Endodermal cell (in vitro differentiated cells): ENCODE results near the gene YEATS4. TPM values are rescaled to one million over a fixed set of nuclear protein-coding genes. Genes with fewer than 3 reads are reported as not detected.

ENCODE experiments used
- DNase-seq: peaks from one replicate; pipeline ENCODE4 v3.0.0-alpha.2; 2017
- H3K27ac ChIP-seq: 2 replicates; pipeline ENCODE4 v1.5.1; 2013; ENCODE audit warnings: mild to moderate bottlenecking, low read depth, low read length, moderate library complexity
- H3K27me3 ChIP-seq: 2 replicates; pipeline ENCODE4 v1.6.1; 2013; ENCODE audit warnings: mild to moderate bottlenecking, low read length, moderate library complexity; ENCODE audit not compliant: insufficient read depth, control insufficient read depth, poor library complexity, severe bottlenecking
- H3K36me3 ChIP-seq: 2 replicates; pipeline ENCODE4 v1.7.0; 2013; ENCODE audit warnings: mild to moderate bottlenecking, low read length, moderate library complexity; ENCODE audit not compliant: control insufficient read depth, insufficient read depth
- H3K4me1 ChIP-seq: one replicate; pipeline ENCODE4 v1.7.0; 2013; ENCODE audit warnings: low read length; ENCODE audit not compliant: control insufficient read depth, insufficient read depth
- H3K4me3 ChIP-seq: 2 replicates; pipeline ENCODE4 v1.5.1; 2013; ENCODE audit warnings: mild to moderate bottlenecking, low read length, moderate library complexity
- H3K9ac ChIP-seq: 2 replicates; pipeline ENCODE4 v1.6.1; 2013; ENCODE audit warnings: mild to moderate bottlenecking, low read length, moderate library complexity; ENCODE audit not compliant: poor library complexity, severe bottlenecking; ENCODE audit errors: extremely low read depth
- H3K9me3 ChIP-seq: 2 replicates; pipeline ENCODE4 v1.6.1; 2013; ENCODE audit warnings: mild to moderate bottlenecking, low read length, moderate library complexity; ENCODE audit not compliant: control insufficient read depth
- H3K27ac Mint-ChIP-seq: 2 replicates; pipeline ENCODE4 v1.8.0; 2020; ENCODE audit warnings: mixed read lengths
- H3K27me3 Mint-ChIP-seq: 2 replicates; pipeline ENCODE4 v1.8.0; 2021; ENCODE audit warnings: mild to moderate bottlenecking, mixed read lengths; ENCODE audit not compliant: insufficient read depth
- H3K36me3 Mint-ChIP-seq: 2 replicates; pipeline ENCODE4 v1.8.0; 2020; ENCODE audit warnings: low read depth, mixed read lengths
- H3K4me1 Mint-ChIP-seq: 2 replicates; pipeline ENCODE4 v1.8.0; 2020; ENCODE audit warnings: mixed read lengths
- H3K4me3 Mint-ChIP-seq: 2 replicates; pipeline ENCODE4 v1.8.0; 2020; ENCODE audit warnings: mild to moderate bottlenecking, moderate library complexity, mixed read lengths
- H3K9me3 Mint-ChIP-seq: 2 replicates; pipeline ENCODE4 v1.8.0; 2020; ENCODE audit warnings: mild to moderate bottlenecking, mixed read lengths
- WGBS, 2 experiments: methylation state at CpG; one replicate each; pipeline versions ENCODE4 v1.1.5 to v1.1.7; 2013; ENCODE audit warnings: missing lambda C conversion rate in 2 of 2, mixed read lengths in 1 of 2; ENCODE audit not compliant: insufficient coverage in 1 of 2, insufficient read length in 1 of 2; 5-methylcytosine and 5-hydroxymethylcytosine counted together
- total RNA-seq, 2 donors: library from RNA; stranded (reverse); fragmentation: NEBNext Ultra II Directional in 1 of 2; extraction: Animal tissue kit (Norgen Biotek cat#: 25700) in 1 of 2; gene quantifications; 2 replicates in 1 of 2; 3 replicates in 1 of 2; pipeline ENCODE4 v1.2.1, GENCODE V29; 2021
- TF ChIP-seq, protein P1 (sequence below): fragments of 200-600 bp; sonication (generic); conservative IDR thresholded peaks from 2 replicates; pipeline ENCODE4 v1.5.0; 2021; ENCODE audit warnings: antibody characterized with exemption, mild to moderate bottlenecking

The YEATS4 gene
- total RNA-seq, 2 donors from 2014 or later = 37.0 to 40.9 TPM

DNA sequence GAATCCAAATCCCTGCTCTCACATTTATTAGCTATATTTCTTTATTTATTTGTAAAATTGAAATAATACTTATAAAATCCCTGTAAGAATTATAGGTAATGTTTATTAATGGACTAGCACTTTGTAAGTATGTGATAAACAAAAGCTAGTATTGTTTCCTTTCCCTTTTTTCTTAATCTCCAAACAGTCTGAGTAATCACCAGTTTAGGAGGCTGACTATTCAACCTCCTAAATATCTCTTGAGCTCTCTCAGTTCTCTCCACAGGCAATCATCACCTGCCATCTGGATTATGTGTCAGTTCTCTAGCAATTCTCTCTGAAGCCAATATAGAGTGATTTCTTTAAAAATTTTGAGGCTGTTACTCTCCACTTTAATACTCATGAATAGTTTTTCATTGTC lies 20.6 kb upstream of the YEATS4 start:
- H3K36me3 Mint-ChIP-seq = no peaks in the 10 kb centered on the region
- H3K27ac ChIP-seq = no peak overlapping the region
- TF ChIP-seq, protein P1, sequence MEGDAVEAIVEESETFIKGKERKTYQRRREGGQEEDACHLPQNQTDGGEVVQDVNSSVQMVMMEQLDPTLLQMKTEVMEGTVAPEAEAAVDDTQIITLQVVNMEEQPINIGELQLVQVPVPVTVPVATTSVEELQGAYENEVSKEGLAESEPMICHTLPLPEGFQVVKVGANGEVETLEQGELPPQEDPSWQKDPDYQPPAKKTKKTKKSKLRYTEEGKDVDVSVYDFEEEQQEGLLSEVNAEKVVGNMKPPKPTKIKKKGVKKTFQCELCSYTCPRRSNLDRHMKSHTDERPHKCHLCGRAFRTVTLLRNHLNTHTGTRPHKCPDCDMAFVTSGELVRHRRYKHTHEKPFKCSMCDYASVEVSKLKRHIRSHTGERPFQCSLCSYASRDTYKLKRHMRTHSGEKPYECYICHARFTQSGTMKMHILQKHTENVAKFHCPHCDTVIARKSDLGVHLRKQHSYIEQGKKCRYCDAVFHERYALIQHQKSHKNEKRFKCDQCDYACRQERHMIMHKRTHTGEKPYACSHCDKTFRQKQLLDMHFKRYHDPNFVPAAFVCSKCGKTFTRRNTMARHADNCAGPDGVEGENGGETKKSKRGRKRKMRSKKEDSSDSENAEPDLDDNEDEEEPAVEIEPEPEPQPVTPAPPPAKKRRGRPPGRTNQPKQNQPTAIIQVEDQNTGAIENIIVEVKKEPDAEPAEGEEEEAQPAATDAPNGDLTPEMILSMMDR = no peak
- H3K4me1 Mint-ChIP-seq = peaks cover 56% of the 10 kb centered on the region
- H3K4me1 ChIP-seq = peaks cover 15% of the 10 kb centered on the region
- no peak for DNase-seq
- H3K27ac Mint-ChIP-seq = no peak overlapping the region
- no peaks in the 10 kb centered on the region for H3K27me3 ChIP-seq
- no peak overlapping the region for H3K4me3 ChIP-seq
- H3K9me3 Mint-ChIP-seq = no peaks in the 10 kb centered on the region
- H3K27me3 Mint-ChIP-seq = no peaks in the 10 kb centered on the region
- no peaks in the 10 kb centered on the region for H3K36me3 ChIP-seq
- no peak overlapping the region for H3K4me3 Mint-ChIP-seq
- H3K9ac ChIP-seq = no peak overlapping the region
- H3K9me3 ChIP-seq = no peaks in the 10 kb centered on the region

- Mint-ChIP-seq H3K27me3 (no peaks in the 10 kb centered on the region), H3K4me3 (no peak overlapping the region), H3K36me3 (no peaks in the 10 kb centered on the region), H3K4me1 (peaks cover 45% of the 10 kb centered on the region), H3K27ac (no peak overlapping the region), H3K9me3 (no peaks in the 10 kb centered on the region)
- DNase-seq = no peak
- TF ChIP-seq, protein P1 = no peak
- no peaks in the 10 kb centered on the region for H3K27me3 ChIP-seq
- no peak overlapping the region for H3K4me3 ChIP-seq
- 85 to 97% methylated on average over 2 of the region's 2 CpGs for WGBS, 2 experiments
- peaks cover 8% of the 10 kb centered on the region for H3K4me1 ChIP-seq
- H3K9ac ChIP-seq = no peak overlapping the region
- H3K36me3 ChIP-seq = no peaks in the 10 kb centered on the region
- no peaks in the 10 kb centered on the region for H3K9me3 ChIP-seq
- H3K27ac ChIP-seq = no peak overlapping the region
These were observed 19.5 kb upstream of the YEATS4 start for GRCh38 chr12:69339999-69340398.

DNA sequence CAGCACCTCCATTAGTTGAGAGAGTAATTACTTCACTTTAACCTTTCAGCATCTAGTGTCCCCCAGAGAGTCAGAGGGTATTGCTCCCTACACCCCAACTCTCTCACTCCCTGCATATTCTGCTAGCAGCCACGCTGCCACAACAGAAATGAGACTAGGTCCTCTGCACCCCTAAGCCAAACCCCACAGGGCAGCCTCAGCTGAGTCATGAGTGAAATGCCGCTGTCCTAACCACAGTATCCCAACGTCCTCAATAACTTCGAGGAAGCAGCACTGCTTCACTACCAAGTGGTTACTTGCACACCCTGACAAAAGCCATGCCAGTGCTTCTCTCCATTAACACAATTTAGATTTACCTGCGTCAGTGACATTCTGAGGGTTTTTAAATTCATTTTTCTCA lies 18.2 kb upstream of the YEATS4 start:
- Mint-ChIP-seq H3K36me3 (no peaks in the 10 kb centered on the region), H3K27me3 (no peaks in the 10 kb centered on the region), H3K4me1 (peaks cover 50% of the 10 kb centered on the region), H3K27ac (no peak overlapping the region), H3K9me3 (no peaks in the 10 kb centered on the region), H3K4me3 (no peak overlapping the region)
- WGBS, 2 experiments = 88 to 92% methylated on average over 3 to 5 of the region's 5 CpGs
- H3K27me3 ChIP-seq = no peaks in the 10 kb centered on the region
- no peak overlapping the region for H3K4me3 ChIP-seq
- no peaks in the 10 kb centered on the region for H3K9me3 ChIP-seq
- peaks cover 8% of the 10 kb centered on the region for H3K4me1 ChIP-seq
- H3K27ac ChIP-seq = no peak overlapping the region
- DNase-seq = no peak
- no peaks in the 10 kb centered on the region for H3K36me3 ChIP-seq
- TF ChIP-seq, protein P1 = no peak
- no peak overlapping the region for H3K9ac ChIP-seq
